Measurements from ENCODE around the gene DISP2.

- TF ChIP-seq POLR2AphosphoS5 (IDR thresholded peaks at IDR 0.05) (no peak), POLR2A (IDR thresholded peaks at IDR 0.05) (no peak), CTCF (IDR thresholded peaks at IDR 0.05) (no peak)
These were observed 693 bp downstream of the DISP2 start for GRCh38 chr15:40358471-40359353.

Measured in breast epithelium (tissue), 3 donors.